ENCODE results near the gene YTHDC1.

Gene YTHDC1

DNA sequence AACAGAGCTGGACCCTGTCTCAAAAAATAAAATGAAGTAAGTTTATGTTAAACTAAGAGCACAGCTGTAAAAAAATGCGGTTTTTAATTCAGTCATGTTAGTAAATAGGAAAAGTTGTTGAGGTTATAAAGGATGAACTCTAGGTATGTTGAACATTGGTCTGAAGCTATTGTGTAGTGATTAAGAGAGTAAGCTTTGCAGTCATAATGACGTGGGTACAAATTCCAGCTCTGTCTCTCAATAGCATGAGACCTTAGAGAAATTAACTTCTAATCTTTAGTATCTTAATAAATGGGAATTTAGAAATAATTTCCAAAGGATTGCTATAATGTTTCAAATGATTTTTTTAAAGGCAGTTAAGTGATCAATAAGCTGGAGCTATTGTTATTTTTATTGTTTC is 2.9 kb upstream of the YTHDC1 start:
- DNase-seq: no peak

DNA sequence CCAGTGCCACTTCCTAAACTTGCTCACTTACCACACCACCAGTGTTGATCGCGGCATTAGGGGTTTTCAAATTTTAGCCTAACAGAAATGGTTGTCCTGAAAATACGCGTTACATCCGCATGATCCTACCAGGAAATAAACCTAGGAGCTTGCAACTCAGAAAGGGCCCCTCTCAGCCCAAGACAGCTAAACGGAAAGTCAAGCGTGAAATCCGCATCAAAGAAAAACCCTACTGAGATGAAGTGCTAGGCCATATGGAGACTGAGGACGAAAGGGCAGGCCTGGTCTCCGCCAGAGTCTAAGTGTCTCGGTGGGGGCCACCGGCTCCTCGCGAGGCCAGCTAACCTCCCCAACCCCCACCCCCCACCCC is 626 bp downstream of the YTHDC1 start:
- no peak for DNase-seq

DNA sequence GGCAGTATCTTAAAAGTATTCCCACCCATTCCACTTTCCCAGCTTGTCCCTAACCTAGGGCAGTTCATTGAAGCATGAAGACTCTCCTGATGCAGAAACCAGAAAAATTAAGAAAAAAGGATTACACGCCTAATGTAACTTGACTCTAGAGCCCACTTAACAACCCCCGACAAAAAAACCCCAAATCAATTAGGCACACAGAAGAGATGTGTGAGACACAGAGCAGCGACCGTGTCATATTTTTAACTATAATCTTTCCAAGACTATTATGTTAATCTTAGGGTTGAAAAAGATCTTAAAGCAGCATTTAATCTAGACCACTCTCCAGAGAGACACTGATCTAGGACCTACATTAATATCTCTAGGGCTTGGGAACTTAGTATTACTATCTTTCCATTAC is 1.3 kb downstream of the YTHDC1 start:
- no peak for DNase-seq

DNA sequence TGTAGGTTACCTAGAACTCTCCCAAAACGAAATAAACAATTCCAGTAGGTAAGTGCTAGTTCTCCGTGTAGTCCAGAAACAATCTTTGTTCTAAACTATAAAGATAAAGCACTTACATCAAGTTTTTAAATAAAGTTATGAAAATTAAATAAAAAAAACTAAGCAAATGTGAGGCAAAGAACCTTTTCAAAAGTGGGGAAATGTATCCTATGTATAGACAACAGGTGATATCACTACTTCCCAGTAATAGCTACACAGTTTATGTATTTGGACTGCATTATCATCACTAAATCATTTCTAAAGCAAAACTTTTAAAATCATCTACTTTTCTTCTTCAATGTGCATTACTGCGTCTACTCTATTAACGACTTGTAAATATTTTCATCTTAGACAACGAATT is 2.0 kb downstream of the YTHDC1 start:
- DNase-seq: no peak

DNA sequence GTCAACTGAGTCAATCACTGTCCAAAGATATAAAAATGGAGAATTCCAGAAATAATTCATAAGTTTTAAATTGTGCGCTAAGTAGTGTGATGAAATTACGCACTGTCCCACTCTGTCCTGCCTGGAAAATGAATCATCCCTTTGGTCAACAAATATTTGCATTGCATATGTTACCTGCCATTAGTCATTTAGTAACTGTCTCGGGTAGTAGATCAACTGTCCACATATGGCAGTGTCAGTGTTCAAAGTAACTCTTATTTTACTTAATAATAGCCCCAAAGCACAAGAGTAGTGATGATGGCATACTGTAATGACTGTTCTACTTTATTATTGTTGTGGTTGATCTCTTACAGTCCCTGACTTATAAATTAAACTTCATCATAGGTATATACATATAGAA is 3.4 kb downstream of the YTHDC1 start:
- DNase-seq: no peak

DNA sequence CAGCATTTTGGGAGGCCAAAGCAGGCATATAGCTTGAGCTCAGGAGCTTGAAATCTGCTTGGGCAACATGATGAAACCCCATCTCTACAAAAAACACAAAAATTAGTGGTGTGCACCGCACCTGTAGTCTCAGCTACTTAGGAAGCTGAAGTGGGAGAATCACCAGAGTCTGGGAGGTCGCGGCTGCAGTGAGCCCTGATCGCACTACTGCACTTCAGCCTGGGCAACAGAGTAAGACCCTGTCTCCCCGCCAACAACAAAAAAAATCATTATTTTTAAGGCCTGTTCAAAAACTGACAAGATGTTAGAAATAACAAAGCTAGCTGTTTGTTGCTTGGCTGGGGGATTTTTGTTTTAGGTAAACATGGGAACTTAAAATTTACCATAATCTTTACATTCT is 5.1 kb downstream of the YTHDC1 start:
- no peak for DNase-seq

DNA sequence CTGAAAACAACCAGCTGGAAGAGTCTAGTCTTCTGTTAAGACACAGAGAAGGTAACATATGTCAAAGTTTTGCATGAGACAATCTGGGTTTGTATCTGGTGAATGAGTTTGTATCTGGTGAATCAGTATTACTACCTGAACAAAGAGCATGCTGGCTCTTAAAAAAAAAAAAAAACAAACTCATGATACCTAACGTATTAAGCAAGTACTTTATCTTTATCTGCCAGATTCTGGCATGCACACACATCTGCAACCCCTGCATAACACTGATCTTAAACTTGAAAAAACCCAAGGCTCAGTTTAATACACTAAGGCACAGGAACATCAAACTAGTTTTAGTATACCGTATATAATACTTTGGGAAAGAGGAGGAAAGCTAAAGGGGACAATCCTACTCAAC is 5.8 kb downstream of the YTHDC1 start:
- DNase-seq: no peak

DNA sequence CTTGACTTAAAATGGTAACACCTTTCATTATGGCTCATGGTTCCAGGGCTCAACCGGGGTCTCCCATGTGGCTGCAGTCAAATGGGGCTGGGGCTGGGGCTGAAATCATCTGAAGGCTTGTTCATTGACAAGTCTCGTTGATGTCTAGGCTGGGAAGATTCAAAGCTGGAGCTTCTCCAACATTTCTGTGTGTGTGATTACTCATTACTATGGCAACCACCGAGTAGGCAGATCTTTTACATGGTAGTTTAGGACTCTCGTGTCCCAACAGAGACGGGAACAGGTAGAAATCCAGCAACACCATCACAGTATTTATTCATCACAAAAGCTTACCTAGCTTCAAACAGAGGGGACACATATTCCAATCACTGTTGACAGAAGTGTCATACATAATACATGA is 7.8 kb downstream of the YTHDC1 start:
- DNase-seq: no peak

DNA sequence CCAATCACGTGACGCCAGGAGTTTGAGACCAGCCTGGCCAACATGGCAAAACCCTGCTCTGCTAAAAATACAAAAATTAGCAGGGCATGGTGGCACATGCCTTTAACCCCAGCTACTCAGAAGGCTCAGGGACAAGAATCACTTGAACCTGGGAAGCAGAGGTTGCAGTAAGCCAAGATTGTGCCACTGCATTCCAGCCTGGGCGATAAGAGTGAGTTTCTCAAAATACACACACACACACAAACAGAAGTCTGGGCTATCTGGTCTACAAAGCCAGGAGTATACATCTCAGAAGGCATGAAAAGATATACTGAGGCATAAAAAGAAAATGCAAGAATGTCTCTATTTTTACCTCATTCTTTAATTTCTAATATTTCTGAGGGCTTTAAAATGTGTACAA is 11.3 kb downstream of the YTHDC1 start:
- DNase-seq: no peak

DNA sequence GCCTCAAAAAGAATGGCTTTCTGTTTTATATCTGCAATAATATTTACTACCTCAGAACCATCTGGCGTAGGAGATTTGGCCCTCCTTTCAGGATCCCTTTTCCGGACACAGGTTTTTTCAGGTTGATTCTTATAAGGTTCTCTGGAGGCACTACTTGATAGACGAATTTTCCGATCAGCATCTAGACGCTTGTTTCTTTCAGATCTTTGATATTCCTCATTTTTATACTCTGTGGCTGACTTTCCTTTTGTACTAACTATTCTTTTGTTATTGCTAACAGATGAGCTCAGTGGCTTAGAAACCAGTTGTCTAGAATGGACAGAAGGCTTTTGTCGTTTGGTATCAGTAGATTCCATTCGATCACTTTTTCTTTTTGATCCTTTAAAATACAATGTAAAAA is 12.4 kb downstream of the YTHDC1 start:
- DNase-seq: no peak

DNA sequence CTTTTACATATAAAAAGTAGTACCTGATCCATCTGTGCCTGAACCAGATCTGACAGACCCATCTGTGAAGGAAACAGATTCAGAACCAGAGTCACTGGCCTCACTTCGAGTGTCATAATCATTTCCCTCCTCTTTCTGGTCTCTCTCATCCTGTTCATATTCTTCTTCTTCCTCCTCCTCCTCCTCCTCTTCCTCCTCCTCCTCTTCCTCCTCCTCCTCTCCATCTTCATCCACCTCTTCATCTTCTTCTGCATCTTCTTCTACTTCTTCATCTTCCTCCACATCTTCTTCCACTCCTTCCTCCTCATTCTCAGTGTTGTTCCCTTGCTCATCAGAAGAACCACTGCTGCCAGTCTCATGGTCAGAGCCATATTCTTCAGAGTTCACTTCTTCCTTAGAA is 12.9 kb downstream of the YTHDC1 start:
- no peak for DNase-seq

DNA sequence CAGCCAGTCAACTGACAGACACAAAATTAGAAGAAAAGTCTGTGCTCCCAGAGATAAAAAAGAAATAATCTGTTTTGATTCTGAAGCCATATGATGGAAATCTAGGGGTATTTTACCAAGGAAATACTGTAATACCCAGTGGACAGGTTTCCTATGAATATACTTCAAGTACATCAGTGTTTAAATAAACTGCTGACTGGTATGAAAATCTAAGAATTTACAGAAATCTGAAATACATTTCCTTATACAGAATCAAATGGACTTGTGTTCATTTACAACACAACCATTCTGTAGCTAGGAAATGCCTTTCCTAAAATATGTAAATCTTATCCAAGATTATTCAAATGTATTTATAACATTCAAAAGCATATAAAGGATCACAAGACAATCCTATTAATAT is 13.4 kb downstream of the YTHDC1 start:
- no peak for DNase-seq

DNA sequence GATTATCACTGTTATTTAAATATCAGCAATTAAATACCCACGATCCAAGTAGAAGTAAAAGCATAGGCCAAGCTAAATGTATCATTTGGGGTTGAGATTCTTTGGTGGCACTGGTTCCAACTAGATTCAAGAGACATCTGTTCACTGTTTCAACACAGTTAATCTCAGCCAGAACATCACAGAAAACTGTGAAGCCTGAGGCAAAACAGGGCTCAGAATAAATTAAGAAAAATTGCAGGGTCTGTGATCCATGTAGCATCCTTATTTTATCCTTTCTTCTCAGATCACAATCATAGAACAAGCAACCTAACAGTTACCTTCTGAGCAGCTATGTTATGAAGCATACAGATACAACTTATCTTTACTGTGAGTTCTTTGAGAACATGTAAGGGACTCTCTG is 23.7 kb downstream of the YTHDC1 start:
- no peak for DNase-seq

DNA sequence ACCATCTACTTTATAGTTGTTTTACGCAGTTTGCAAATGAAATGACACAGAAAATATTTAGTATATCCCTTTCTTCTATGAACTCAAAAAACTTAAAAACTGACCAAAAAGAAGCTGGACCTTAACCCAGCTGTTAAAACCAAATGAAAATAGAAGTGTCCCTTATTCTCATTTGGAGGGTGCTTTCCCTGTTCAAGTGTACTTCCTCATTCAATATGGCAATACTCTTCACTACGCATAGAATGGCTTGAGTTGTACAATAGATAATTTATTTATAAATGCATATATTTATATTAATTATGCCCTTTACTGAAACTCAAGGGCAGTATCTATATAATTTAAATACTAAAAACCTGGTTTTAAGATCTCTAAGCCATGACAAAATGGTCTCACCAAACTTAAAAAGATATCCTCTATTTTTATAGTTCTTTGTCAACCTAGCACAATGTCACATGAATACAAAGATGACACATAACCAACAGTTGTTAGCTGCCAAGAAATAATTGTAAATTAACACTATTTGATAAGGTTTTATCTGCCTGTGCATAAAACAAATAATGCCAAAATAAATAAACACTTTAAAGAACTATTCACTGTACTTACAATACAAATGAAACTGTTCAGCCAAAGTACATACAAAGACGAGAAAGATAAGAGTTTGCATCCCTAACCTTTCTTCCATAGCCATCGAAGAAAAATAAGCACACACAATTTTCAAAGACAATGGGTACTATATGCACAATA is 25.2 kb downstream of the YTHDC1 start:
- DNase-seq: no peak

DNA sequence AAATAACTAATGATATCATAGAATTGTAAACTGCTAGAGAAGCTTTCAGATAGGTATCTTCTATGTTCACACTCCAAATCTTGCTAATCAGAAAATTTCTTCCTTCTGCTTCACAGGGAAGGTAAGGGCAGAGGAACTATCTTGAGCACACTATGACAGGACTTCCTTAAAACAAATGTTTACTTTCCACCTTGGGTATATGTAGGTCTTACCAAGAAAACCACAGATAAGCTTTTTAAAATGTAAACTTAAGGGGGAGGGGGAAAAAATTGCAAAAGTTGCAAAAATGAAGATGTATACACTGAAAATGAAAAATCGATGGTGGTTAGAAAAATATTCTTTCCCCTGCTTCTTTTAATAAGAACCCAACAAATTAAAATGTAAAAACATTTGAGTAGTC is 30.9 kb downstream of the YTHDC1 start:
- DNase-seq: no peak

DNA sequence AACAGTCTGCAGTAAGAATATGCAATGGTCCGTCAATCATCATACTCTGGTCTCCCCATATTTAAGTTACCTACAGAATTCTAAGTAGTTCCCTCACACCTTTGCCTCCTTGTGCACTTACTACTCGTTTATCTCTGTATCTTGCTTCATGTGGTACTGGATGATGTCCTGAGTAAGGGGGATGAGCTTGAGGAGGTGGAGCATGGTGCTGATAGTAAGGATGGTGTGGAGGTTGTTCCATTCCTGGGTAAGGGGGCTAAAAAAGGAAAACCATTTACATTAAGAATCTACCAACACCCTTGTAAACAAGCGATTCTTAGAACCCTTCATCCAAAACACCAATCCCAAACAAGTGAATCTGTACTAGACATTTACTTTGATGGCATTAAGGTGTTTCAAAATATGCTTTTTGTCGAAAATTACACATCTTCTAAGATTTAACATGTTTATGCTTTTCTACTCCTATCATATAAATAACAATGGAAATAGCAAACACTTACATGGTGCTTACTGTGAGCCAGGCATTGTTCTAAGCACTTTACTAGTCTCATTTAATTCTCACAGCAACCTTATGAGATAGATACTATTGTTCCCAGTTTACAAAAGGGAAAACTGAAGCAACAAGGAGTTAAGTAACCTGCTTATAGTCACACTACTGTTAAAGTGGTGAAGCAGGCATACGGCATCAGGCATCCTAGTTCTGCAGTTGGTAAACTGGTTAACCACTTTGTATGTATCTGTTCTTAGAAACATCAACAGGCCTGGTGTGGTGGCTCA is 33.5 kb downstream of the YTHDC1 start:
- DNase-seq: no peak

DNA sequence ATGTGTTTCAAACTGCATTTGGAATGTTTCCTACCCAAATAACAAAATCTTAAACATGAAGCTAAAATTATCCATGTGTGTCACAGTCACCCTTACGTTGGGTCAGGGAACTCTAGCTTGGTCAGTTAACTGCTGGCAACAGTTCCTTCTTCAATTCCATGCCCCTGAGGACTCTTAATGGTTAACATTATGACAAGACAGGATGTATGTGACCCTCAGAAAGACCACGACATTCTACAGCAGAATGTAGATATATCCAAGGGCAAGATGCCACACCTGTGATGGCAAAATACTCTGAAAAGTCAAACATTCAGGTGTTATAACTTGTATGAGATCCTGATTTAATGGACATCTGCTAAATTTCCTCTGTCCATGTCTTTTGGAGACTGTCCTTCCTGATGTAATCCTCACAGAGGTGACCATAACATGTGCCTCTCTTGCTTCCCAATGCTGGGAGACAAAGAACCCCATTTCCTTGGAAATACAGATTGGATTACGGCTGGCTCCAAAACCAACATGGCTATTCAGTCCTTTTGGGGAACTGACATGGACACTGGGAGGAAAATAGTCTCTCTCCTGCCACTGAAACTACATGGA is 39.1 kb downstream of the YTHDC1 start:
- no peak for DNase-seq

DNA sequence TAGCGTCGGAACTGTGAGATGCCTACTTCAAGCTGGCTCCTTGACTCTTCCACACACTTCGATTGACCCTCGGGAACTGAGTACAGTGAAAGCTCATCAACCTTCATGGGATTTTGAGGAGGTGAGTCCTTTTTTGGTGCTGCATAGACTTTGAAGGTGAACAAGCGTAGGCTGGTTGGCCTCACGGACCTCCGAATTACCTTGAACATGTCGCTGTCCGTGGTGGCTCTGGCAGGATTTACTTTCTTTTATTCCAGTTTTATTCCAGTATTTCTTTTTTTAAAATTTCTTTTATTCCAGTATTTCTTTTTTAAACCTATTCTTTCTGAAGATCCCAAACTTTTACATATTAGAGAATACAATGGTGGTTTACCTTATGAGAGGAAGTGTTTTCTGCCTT is 45.2 kb downstream of the YTHDC1 start:
- DNase-seq: no peak

DNA sequence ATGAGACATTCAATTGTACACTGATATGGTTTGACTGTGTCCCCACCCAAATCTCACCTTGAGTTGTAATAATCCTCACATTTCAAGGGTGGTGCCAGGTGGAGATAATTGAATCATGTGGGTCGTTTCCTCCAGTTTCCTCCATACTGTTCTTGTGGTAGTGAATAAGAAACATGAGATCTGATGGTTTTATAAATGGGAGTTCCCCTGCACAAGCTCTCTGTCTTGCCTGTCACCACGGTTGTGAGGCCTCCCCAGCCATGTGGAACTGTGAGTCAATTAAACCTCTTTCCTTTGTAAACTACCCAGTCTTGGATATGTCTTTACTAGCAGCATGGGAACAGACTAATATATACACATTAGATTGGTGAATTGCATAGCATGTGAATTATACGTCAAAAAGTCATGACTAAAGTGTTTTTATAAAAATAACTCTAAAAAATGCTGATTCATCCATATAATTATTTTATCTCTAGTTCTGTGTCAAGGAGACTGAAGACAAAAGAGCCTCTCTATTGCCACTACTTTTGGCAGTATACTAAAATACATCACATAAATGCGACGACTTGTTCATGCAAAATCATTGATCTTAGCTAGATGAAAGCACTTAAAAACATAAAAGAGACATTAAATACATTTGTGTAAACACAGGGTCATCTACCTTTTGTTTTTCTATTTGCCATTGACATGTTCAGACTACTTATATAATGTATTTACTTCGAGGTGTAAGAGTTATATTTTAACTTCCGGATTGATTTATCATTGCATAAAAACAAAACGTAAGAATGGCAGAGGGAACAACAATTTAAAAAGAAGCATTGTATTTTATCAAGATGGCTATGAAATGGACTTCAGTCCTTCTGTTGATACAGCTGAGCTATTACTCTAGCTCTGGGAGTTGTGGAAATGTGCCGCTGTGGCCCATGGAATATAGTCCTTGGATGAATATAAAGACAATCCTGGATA is 50.1 kb downstream of the YTHDC1 start:
- DNase-seq: no peak

DNA sequence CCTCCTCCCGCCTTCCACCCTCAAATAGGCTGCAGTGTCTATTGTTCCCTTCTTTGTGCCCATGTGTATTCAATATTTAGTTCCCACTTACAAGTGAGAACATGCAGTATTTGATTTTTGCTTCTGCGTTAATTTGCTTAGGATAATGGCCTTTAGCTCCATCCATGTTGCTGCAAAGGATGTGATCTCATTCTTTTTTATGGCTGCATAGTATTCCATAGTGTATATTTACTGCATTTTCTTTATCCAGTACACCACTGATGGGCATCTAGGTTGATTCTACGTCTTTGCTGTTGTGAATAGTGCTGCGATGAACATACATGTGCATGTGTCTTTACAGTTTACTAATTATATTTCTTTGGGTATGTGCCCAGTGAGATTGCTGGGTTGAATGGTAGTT is 52.8 kb downstream of the YTHDC1 start:
- no peak for DNase-seq

DNA sequence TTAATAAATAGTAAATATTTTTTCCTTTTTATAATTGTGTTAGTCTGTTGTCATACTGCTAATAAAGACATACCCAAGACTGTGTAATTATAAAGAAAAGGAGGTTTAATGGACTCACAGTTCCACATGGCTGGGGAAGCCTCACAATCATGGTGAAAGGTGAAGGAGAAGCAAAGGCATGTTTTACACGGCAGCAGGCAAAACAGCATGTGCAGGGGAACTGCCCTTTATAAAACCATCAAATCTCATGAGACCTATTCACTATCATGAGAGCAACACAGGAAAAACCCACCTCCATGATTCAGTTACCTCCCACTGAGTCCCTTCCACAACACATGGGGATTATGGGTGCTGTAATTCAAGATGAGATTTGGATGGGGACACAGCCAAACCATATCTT is 58.6 kb downstream of the YTHDC1 start:
- DNase-seq: no peak

DNA sequence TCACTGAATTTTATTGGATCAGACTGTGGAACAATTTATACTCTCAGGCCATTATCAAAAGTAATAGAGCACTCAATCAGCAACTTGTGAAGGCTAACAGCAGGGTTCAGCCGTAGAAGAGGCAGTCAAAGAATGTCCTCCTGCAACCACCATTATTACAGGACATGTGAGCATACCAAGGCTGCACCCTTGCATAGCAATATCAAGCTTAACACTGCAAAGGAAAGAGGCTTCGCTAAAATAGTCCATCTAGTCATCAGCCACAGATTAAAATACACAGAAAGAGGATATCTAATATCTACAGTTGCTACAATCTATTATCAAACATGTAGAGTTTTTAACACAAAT is 61.5 kb downstream of the YTHDC1 start:
- DNase-seq: no peak

DNA sequence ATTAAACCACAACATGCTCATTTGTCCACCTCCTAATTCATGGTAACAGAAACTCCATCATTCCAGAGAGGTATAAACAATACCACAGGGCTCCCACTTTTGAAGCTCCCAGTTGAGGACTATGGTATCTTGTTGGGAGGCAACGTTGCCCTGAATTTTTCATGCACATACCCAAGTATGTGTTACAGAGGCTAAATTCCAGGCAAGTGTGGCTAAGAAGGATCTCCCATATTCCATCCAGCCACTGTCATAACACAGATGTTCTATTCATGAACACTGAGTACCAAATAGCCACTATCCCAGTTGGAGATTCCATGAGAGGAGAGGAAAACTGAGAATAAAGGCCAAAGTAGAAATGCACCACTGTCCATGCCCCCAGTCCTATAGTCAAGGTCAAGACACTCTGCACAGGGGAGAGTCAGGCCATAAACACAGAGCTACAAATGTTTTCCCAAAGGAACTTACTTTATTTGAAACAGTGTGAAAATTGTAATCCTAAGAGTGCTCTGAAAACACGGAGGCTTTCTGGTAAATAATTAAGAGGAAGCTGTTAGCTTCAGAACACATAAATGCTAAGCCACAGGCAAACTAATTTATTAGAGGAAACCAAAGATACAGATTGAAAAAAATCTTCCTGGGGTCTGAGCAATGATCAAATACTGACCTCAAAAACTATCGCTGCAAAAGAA is 62.0 kb downstream of the YTHDC1 start:
- DNase-seq: no peak
